T47D (cell line): ENCODE data around the gene NBPF11.
"Not testable (repeated sequence)": the region's sequence is repeated elsewhere in the genome, so short reads cannot be mapped to it uniquely, and the experiment has no call there.

Experiments used
- DNase-seq, 2 experiments: peaks; one replicate each; pipeline versions ENCODE4 v3.0.0 to v3.0.0-alpha.2; 2011 to 2012; ENCODE audit warnings: low read depth in 1 of 2, low spot score in 1 of 2
- in situ Hi-C: cut with HindIII; loops from 2 replicates; pipeline ENCODE4 v1.10.0; 2016; ENCODE audit warnings: low sequenced_read_pairs, low pct_unique_long_range_greater_than_20kb

NBPF11 gene

GRCh38 chr1:148086196-148086595 lies 65.9 kb downstream of the NBPF11 start:
- in situ Hi-C loops, DNase-seq: not testable (repeated sequence)

GRCh38 chr1:148081205-148081604 lies 70.9 kb downstream of the NBPF11 start:
- in situ Hi-C loops, DNase-seq: not testable (repeated sequence)

- in situ Hi-C loops, DNase-seq: not testable (repeated sequence)
Observed at GRCh38 chr1:148078632-148079519, 73.2 kb downstream of the NBPF11 start.

GRCh38 chr1:148078090-148078489 lies 74.0 kb downstream of the NBPF11 start:
- in situ Hi-C loops, DNase-seq: not testable (repeated sequence)

DNA sequence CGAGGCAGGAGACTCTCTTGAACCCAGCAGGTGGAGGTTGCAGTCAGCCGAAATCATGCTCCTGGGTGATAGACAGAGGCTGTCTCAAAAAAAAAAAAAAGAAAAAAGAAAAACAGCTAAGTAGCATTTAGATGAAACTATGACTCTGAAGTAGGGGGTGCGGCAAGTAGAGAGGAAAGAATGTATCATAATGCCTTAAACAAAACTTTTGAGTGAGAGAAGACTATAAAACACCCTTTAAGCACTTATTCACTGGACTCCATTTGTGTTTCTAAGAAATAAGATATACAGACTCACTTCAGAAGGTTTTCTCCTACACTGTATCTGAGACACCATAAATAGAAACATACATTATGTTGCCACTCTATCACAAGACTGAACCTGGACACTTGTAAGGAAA lies 74.6 kb downstream of the NBPF11 start:
- in situ Hi-C loops, DNase-seq: not testable (repeated sequence)

DNA sequence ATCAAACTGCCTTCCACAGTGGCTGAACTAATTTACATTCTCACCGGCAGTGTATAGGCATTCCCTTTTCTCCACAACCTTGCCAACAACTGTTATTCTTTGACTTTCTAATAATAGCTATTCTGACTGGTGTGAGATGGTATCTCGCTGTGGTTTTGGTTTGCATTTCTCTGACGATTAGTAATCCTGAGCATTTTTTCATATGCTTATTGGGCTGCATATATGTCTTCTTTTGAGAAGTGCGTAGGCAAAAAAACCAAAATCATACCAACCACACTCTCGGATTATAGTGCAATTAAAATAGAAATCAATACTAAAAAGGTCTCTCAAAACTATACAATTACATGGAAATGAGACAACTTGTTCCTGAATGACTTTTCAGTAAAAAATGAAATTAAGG lies 78.7 kb downstream of the NBPF11 start:
- in situ Hi-C loops, DNase-seq: not testable (repeated sequence)

DNA sequence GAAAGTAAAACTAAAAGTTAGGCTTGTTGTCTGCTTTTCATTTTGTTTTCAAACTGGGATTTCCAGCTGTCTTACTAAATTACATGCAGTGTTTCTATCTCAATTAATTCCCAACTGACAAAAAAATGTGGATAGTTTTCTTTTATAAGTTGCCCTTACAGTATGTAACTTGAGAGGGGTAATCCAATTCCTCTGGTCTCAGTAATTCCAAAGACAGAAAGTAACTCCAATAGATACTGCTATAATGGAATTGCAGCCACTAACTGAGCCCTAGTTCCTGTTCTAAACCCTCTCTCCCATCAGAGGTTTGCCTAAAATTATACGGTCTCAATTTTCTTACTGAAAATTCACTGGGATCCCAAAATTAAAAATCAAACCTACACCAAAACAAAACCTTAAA lies 83.5 kb downstream of the NBPF11 start:
- DNase-seq, in situ Hi-C loops: not testable (repeated sequence)

DNA sequence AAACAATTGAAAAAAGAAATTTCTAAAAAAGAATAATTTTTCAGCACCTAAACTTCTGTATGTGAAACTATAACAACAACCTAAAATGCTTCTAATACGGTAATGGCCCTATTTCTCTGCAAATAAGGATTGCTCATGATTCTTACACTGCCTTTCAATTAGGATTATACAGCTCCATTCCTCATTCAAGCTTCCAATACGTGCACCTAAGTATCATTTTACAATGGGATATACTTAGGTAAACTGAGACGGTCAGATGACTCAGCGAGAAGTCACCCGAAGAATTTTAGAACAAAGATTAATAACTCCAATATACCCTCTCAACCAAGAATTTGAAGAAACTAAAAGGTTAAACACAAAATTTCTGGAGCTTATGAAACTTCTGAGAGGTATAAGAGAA lies 83.9 kb downstream of the NBPF11 start:
- DNase-seq, in situ Hi-C loops: not testable (repeated sequence)

DNA sequence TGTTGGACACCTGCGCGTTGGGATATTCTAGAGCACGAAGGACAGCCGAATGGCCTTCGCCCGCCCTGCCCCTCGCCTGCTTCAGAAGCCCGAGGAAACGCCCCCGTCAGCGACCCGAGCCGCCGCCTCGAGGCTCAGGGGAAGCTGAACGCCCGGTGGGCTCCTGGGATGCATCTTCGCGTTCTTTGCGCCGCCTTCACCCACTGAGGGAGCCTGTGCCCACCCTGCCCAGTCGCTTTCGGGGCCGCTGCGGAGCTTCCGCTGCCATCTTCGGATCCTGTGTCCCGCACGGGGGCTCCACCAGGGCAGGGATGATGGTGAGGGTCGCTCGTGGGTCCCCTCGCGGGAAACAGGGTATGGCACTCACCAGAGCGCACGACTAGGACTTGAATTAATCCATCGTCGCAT lies 91.8 kb downstream of the NBPF11 start:
- DNase-seq, in situ Hi-C loops: not testable (repeated sequence)

GRCh38 chr1:148057384-148057783 lies 94.7 kb downstream of the NBPF11 start:
- DNase-seq, in situ Hi-C loops: not testable (repeated sequence)
